Measurements from ENCODE around the gene PIGC.

The PIGC gene

DNA sequence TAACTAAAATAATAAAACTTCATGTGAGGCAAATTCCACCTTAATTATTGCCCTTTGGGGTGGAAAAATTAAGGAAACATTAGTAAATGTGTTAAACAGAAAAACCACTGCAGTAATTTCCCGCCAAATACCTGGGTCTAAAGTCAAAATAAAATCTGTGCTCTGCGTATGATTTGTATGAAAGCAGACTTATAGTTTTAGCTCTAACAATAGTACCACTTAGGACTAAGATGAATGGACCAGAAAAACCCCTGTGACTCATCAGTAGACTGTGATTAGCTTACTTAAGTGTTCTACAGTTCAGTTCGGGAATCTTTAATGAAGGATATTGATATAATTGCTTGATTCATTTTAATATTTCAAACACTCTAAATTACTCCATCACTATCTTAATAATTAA, 46.6 kb downstream of the PIGC start:
- no peak for DNase-seq

GRCh38 chr1:172395576-172395975, 48.3 kb downstream of the PIGC start:
- no peak for DNase-seq

GRCh38 chr1:172394811-172395210, 49.1 kb downstream of the PIGC start:
- no peak for DNase-seq

- no peak for DNase-seq
Measured at GRCh38 chr1:172394141-172394751, 49.6 kb downstream of the PIGC start.

DNA sequence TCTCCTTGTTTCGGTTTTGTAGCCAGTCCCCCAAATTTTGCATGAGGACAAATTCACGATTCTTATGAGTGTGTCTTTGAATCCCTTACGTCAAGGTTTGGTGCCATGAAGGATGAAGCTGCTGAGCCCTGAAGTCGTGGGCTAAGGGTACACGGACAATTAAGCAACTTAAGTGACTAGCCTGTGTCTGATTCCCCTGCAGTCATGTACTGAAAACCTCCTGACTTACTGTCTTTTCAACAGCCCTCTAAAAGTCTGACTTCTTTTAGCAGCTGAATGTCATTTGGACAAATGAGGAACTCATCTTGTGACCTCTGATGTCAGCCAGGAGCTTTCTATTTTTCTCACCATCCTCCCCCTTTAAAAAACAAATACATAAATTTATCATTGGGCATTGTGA, 50.5 kb downstream of the PIGC start:
- no peak for DNase-seq

DNA sequence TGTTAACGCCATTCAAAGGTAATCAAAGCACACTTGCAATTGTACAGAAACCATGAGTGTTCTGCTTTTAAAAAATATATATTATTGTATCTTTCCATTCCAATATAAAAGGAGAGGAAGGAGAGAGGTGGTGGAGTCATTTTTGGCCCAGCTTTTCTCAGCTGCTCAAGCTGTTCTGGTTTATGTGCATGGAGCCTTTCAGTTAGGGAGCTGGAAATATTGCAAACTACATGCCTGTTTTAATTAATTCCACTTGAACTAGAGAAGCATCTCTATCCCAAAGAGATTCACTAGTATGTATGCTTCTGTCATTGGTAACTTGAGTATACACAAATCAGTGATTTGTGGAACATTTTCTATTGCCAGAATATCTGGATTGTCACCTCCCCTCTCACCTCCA, 51.9 kb downstream of the PIGC start:
- no peak for DNase-seq

All from NCI-H345 (cell line).